PFSK-1 (cell line): Measurements from ENCODE around the gene EEFSEC.

Experiments used
- FOXP2 ChIP-seq: optimal IDR thresholded peaks from 2 replicates; pipeline ENCODE3; 2011; ENCODE audit warnings: borderline replicate concordance, control low read depth, inconsistent platforms; ENCODE audit not compliant: insufficient read depth; ENCODE audit errors: extremely low read length, extremely low read depth
- POLR2AphosphoS5 ChIP-seq: IDR thresholded peaks from 2 replicates; pipeline ENCODE4 v1.6.1; 2012; ENCODE audit warnings: low read depth, mild to moderate bottlenecking, control low read depth, low read length, moderate library complexity
- REST ChIP-seq, 2 experiments: IDR thresholded peaks; 2 replicates each; pipeline versions ENCODE4 v1.6.1 to v1.8.0; 2011 to 2012; ENCODE audit warnings: low read depth in 2 of 2, low read length in 2 of 2, control low read depth in 1 of 2, inconsistent platforms in 1 of 2, mild to moderate bottlenecking in 1 of 2, moderate library complexity in 1 of 2; ENCODE audit not compliant: insufficient read depth in 1 of 2
- TAF1 ChIP-seq: IDR thresholded peaks from 2 replicates; pipeline ENCODE4 v1.6.1; 2012; ENCODE audit warnings: low read length, control low read depth, borderline replicate concordance; ENCODE audit not compliant: insufficient read depth

DNA sequence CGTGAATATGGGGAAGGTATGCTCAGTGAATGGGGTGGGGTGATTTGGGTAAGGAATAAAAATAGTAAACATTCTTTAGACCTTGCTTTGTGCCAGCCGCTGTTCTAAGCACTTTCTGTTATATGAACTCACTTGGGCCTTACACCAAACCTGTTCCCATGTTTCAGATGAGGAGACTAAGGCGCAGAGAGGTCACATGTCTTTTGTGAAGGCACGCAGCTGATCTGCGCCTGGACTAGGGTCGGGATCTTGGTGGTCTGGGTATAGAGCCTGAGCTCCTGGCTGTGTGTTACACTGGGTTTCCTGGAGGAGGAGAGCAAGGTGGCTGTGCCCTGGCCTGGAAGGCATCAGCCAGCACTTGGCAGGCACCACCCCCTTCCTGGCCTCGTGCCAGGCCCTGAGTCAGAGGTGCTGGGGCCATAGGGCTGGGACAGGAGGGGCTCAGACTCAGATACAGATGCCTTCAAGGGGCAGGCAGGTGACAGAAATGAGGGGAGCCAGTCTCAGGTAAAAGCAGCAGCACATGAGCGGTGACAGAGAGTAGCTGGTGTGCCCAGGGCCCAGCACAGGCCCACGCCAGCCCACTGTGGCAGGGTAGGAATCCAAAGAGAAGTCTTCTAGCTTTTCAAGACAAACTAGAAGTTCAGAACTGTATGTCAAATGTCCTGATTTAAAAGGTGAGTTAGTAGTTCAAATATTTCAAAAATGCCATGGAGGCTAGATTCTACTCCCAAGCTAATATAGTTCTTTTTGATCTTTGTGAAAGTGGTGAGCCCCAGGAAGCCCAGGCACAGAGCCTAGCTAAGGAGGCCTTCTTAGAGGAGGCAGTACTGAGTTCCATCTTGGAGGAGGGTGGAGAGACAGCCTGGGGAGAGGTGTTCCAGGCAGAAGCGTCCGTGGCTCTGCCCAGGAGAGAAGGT lies 230.3 kb downstream of the EEFSEC start:
- TF ChIP-seq POLR2AphosphoS5, result no peak
- no peak for TF ChIP-seq TAF1
- TF ChIP-seq REST (IDR thresholded peaks at IDR 0.05; ENCODE audit: insufficient read depth in 1 of 2, low read depth in 2 of 2, low read length in 2 of 2), result no peak
- no peak for TF ChIP-seq FOXP2
